ENCODE measurements around the gene CCNL1.
"Not testable (repeated sequence)": the region's sequence is repeated elsewhere in the genome, so short reads cannot be mapped to it uniquely, and the experiment has no call there.

Gene CCNL1

GRCh38 chr3:157167371-157168042 lies 7.6 kb upstream of the CCNL1 start:
- no peak for DNase-seq

- no peak for DNase-seq
These were observed 6.6 kb upstream of the CCNL1 start for GRCh38 chr3:157166561-157166960.

- no peak for DNase-seq
These were observed 6.2 kb upstream of the CCNL1 start for GRCh38 chr3:157166115-157166514.

GRCh38 chr3:157163217-157163953 lies 3.4 kb upstream of the CCNL1 start:
- no peak for DNase-seq

GRCh38 chr3:157162620-157163019 lies 2.7 kb upstream of the CCNL1 start:
- DNase-seq = not testable (repeated sequence)

- peak; percentile 82 for DNase-seq
These were observed 894 bp upstream of the CCNL1 start for GRCh38 chr3:157160658-157161424.

- peak; percentile 78 for DNase-seq
These were observed 748 bp downstream of the CCNL1 start for GRCh38 chr3:157159037-157159761.

GRCh38 chr3:157157836-157158235 lies 2.1 kb downstream of the CCNL1 start:
- DNase-seq = no peak

- DNase-seq = no peak
These were observed 2.9 kb downstream of the CCNL1 start for GRCh38 chr3:157156837-157157635.

- DNase-seq = no peak
These were observed 4.4 kb downstream of the CCNL1 start for GRCh38 chr3:157155591-157155990.

GRCh38 chr3:157154563-157155330 lies 5.2 kb downstream of the CCNL1 start:
- DNase-seq = no peak

GRCh38 chr3:157152930-157153329 lies 7.0 kb downstream of the CCNL1 start:
- no peak for DNase-seq

GRCh38 chr3:157152438-157152837 lies 7.5 kb downstream of the CCNL1 start:
- no peak for DNase-seq

GRCh38 chr3:157151627-157152026 lies 8.3 kb downstream of the CCNL1 start:
- DNase-seq = no peak

- no peak for DNase-seq
These were observed 8.8 kb downstream of the CCNL1 start for GRCh38 chr3:157151151-157151550.

- no peak for DNase-seq
These were observed 10.7 kb downstream of the CCNL1 start for GRCh38 chr3:157149136-157149696.

GRCh38 chr3:157148196-157148889 lies 11.6 kb downstream of the CCNL1 start:
- no peak for DNase-seq

GRCh38 chr3:157147099-157147803 lies 12.7 kb downstream of the CCNL1 start:
- DNase-seq = no peak

GRCh38 chr3:157145606-157146322 lies 14.2 kb downstream of the CCNL1 start:
- no peak for DNase-seq

Data from right hindlimb (tissue), 1 donor.